Large intestine (tissue), 3 donors: ENCODE measurements around the gene RABGEF1. TPM values are rescaled to one million over a fixed set of nuclear protein-coding genes. Genes with fewer than 3 reads are reported as not detected.
"Not testable (repeated sequence)": the region's sequence is repeated elsewhere in the genome, so short reads cannot be mapped to it uniquely, and the experiment has no call there.

Source experiments
- DNase-seq, 2 donors: peaks; one replicate each; pipeline versions ENCODE4 v3.0.0 to v3.0.0-alpha.2; 2013
- H3K27ac ChIP-seq: one replicate; pipeline ENCODE4 v1.5.1; 2013; ENCODE audit warnings: low read length
- H3K27me3 ChIP-seq: 2 replicates; pipeline ENCODE4 v1.6.1; 2013; ENCODE audit warnings: low read length; ENCODE audit not compliant: control insufficient read depth, insufficient read depth
- H3K36me3 ChIP-seq: 2 replicates; pipeline ENCODE4 v1.6.1; 2013; ENCODE audit warnings: low read length; ENCODE audit not compliant: control insufficient read depth, insufficient read depth
- H3K4me1 ChIP-seq: one replicate; pipeline ENCODE4 v1.6.1; 2013; ENCODE audit warnings: low read length; ENCODE audit not compliant: control insufficient read depth, insufficient read depth
- H3K4me3 ChIP-seq: one replicate; pipeline ENCODE4 v1.5.1; 2013; ENCODE audit warnings: low read length
- H3K9me3 ChIP-seq: one replicate; pipeline ENCODE4 v1.6.1; 2013; ENCODE audit warnings: mild to moderate bottlenecking, low read depth, low read length, moderate library complexity; ENCODE audit not compliant: control insufficient read depth
- WGBS: methylation state at CpG from one replicate; pipeline ENCODE4 v1.1.5; 2013; ENCODE audit warnings: low lambda C conversion rate; ENCODE audit not compliant: insufficient coverage; 5-methylcytosine and 5-hydroxymethylcytosine counted together
- polyA plus RNA-seq: library from polyadenylated mRNA; unstranded; fragments of 120-200 nt; gene quantifications from one replicate; pipeline ENCODE4 v1.2.1, GENCODE V29; 2013

Gene RABGEF1
- polyA plus RNA-seq, 1 donor, result 25.0 TPM

- not testable (repeated sequence) for H3K4me3 ChIP-seq, H3K27me3 ChIP-seq, DNase-seq, H3K4me1 ChIP-seq, H3K9me3 ChIP-seq
- peak overlapping the region; percentile 41 for H3K27ac ChIP-seq
- no CpG with 5 or more reads among the region's 5 CpGs for WGBS
- peaks cover 52% of the 10 kb centered on the region for H3K36me3 ChIP-seq
Measured at GRCh38 chr7:66776383-66776782, 35.9 kb downstream of the RABGEF1 start.

- Histone ChIP-seq H3K9me3 (no peaks in the 10 kb centered on the region), H3K4me3 (no peak overlapping the region), H3K4me1 (peaks cover 4% of the 10 kb centered on the region), H3K27me3 (no peaks in the 10 kb centered on the region), H3K36me3 (peaks cover 53% of the 10 kb centered on the region), H3K27ac (peak overlapping the region; percentile 41)
- no CpG with 5 or more reads among the region's 2 CpGs for WGBS
- DNase-seq, result peak; percentile 28 to 59
Measured at GRCh38 chr7:66776800-66777442, 36.4 kb downstream of the RABGEF1 start.

GRCh38 chr7:66778201-66778600 is 37.7 kb downstream of the RABGEF1 start:
- Histone ChIP-seq H3K4me1 (peaks cover 4% of the 10 kb centered on the region), H3K27ac (no peak overlapping the region), H3K9me3 (no peaks in the 10 kb centered on the region), H3K4me3 (no peak overlapping the region), H3K27me3 (no peaks in the 10 kb centered on the region), H3K36me3 (peaks cover 55% of the 10 kb centered on the region)
- 100% methylated on average over 2 of the region's 4 CpGs for WGBS
- no peak for DNase-seq

GRCh38 chr7:66779669-66780409 is 39.3 kb downstream of the RABGEF1 start:
- Histone ChIP-seq H3K9me3 (no peaks in the 10 kb centered on the region), H3K4me1 (peaks cover 4% of the 10 kb centered on the region), H3K27ac (no peak overlapping the region), H3K4me3 (no peak overlapping the region), H3K27me3 (no peaks in the 10 kb centered on the region), H3K36me3 (peaks cover 40% of the 10 kb centered on the region)
- no CpG with 5 or more reads among the region's 5 CpGs for WGBS
- DNase-seq, result peak; percentile 22 to 43

- DNase-seq, result no peak
- 100% methylated on average over 1 of the region's 7 CpGs for WGBS
- peaks cover 33% of the 10 kb centered on the region for H3K36me3 ChIP-seq
Measured at GRCh38 chr7:66781408-66782090, 41.0 kb downstream of the RABGEF1 start.

GRCh38 chr7:66782875-66783274 is 42.3 kb downstream of the RABGEF1 start:
- WGBS, result 45% methylated on average over 2 of the region's 3 CpGs
- peak in 1 of 2 donors; percentile 22 for DNase-seq

More at GRCh38 chr7:66781408-66782090, 41.0 kb downstream of the RABGEF1 start:
- no peak overlapping the region for H3K4me3 ChIP-seq
- no peak overlapping the region for H3K27ac ChIP-seq
- no peaks in the 10 kb centered on the region for H3K9me3 ChIP-seq
- H3K4me1 ChIP-seq, result peaks cover 4% of the 10 kb centered on the region
- H3K27me3 ChIP-seq, result no peaks in the 10 kb centered on the region

GRCh38 chr7:66783887-66784595 is 43.5 kb downstream of the RABGEF1 start:
- WGBS, result no CpG with 5 or more reads among the region's 1 CpG
- not testable (repeated sequence) for DNase-seq, H3K4me3 ChIP-seq, H3K4me1 ChIP-seq, H3K27ac ChIP-seq, H3K9me3 ChIP-seq, H3K27me3 ChIP-seq
- peaks cover 30% of the 10 kb centered on the region for H3K36me3 ChIP-seq

More at GRCh38 chr7:66782875-66783274, 42.3 kb downstream of the RABGEF1 start:
- H3K4me1 ChIP-seq, H3K4me3 ChIP-seq, H3K9me3 ChIP-seq, H3K27ac ChIP-seq, H3K27me3 ChIP-seq: not testable (repeated sequence)
- peaks cover 35% of the 10 kb centered on the region for H3K36me3 ChIP-seq

GRCh38 chr7:66790196-66790595 is 49.7 kb downstream of the RABGEF1 start:
- Histone ChIP-seq H3K27me3 (no peaks in the 10 kb centered on the region), H3K27ac (no peak overlapping the region), H3K4me3 (no peak overlapping the region), H3K9me3 (no peaks in the 10 kb centered on the region), H3K36me3 (peaks cover 40% of the 10 kb centered on the region), H3K4me1 (no peaks in the 10 kb centered on the region)
- WGBS, result no CpG with 5 or more reads among the region's 6 CpGs
- no peak for DNase-seq

GRCh38 chr7:66790725-66791124 is 50.2 kb downstream of the RABGEF1 start:
- no peaks in the 10 kb centered on the region for H3K4me1 ChIP-seq
- H3K9me3 ChIP-seq, result no peaks in the 10 kb centered on the region
- no peak overlapping the region for H3K4me3 ChIP-seq
- peaks cover 43% of the 10 kb centered on the region for H3K36me3 ChIP-seq
- 83% methylated on average over 1 of the region's 3 CpGs for WGBS
- no peak overlapping the region for H3K27ac ChIP-seq
- DNase-seq, result no peak
- no peaks in the 10 kb centered on the region for H3K27me3 ChIP-seq

- 100% methylated on average over 1 of the region's 8 CpGs for WGBS
- no peaks in the 10 kb centered on the region for H3K27me3 ChIP-seq
- H3K27ac ChIP-seq, result no peak overlapping the region
- H3K9me3 ChIP-seq, result no peaks in the 10 kb centered on the region
- DNase-seq, result no peak
- H3K36me3 ChIP-seq, result peaks cover 81% of the 10 kb centered on the region
- H3K4me3 ChIP-seq, result no peak overlapping the region
- no peaks in the 10 kb centered on the region for H3K4me1 ChIP-seq
Measured at GRCh38 chr7:66800591-66800990, 60.1 kb downstream of the RABGEF1 start.
